Bone marrow (tissue), 2 donors: Measurements from ENCODE around the gene SORT1.

Experiments
- DNase-seq, 2 donors: peaks; one replicate each; lab custom pipeline; 2025; lab: John Stamatoyannopoulos, UW

SORT1 gene

DNA sequence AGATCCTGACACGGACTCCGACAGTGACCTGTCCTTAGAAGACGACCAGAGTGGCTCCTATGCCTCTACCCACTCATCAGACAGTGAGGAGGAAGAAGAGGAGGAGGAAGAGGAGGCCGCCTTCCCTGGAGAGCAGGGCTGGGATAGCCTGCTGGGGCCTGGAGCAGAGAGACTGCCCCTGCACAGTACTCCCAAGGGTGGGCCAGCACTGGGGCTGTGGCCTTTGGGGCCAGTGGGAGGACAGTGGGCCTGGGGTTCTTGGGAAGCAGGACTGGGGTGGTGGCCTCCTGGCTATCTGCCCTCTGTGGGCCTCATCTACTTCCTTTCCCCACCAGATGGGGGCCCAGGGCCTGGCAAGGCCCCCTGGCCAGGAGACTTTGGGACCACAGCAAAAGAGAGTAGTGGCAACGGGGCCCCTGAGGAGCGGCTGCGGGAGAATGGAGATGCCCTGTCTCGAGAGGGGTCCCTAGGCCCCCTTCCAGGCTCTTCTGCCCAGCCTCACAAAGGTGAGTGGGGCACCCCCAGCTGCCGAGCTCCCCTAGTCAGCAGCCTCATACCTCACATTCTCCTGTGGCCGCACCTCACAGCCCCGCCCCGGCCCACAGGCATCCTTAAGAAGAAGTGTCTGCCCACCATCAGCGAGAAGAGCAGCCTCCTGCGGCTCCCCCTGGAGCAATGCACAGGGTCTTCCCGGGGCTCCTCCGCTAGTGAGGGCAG, 124.7 kb downstream of the SORT1 start:
- DNase-seq, result no peak

- DNase-seq, result no peak
Measured at GRCh38 chr1:109272021-109272799, 125.5 kb downstream of the SORT1 start.

DNA sequence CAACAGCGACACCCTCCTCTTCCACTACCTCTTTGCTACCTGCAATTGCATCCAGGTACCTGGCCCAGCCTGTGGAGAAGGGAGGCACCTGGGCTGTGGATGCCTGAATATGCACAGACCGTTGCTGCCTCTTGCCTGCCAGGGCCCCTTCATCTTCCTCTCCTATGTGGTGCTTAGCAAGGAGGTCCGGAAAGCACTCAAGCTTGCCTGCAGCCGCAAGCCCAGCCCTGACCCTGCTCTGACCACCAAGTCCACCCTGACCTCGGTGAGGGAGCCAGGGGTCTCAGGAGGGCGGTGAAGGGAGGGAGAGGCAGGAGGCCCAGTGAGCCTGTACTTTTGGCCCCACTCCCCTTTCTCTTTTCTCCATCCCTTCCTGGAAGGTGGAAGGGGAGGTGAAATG, 126.3 kb downstream of the SORT1 start:
- no peak for DNase-seq

GRCh38 chr1:109270623-109271317, 126.9 kb downstream of the SORT1 start:
- DNase-seq, result no peak

GRCh38 chr1:109269981-109270622, 127.6 kb downstream of the SORT1 start:
- DNase-seq, result no peak

GRCh38 chr1:109269212-109269980, 128.3 kb downstream of the SORT1 start:
- no peak for DNase-seq

DNA sequence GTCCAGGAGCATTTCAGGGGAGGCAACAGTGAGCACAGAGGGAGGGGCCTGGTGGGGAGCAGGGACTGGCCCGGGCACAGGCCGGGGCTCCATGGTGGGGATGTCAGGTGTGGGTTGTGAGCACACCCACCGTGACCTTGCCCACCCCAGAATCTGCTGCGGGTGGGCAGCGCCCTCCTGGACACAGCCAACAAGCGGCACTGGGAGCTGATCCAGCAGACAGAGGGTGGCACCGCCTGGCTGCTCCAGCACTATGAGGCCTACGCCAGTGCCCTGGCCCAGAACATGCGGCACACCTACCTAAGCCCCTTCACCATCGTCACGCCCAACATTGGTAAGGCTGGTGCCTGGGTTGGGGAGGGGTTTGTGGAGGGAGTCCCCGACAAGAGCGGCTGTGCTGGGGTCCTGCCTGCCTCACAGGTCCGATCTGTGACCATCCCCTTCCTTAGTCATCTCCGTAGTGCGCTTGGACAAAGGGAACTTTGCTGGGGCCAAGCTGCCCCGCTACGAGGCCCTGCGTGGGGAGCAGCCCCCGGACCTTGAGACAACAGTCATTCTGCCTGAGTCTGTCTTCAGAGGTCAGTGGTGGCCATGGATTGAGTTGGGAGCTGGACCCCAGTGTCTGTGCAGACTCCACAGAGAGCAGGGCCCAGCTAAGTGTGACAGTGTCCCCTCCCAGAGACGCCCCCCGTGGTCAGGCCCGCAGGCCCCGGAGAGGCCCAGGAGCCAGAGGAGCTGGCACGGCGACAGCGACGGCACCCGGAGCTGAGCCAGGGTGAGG, 129.1 kb downstream of the SORT1 start:
- DNase-seq, result no peak

DNA sequence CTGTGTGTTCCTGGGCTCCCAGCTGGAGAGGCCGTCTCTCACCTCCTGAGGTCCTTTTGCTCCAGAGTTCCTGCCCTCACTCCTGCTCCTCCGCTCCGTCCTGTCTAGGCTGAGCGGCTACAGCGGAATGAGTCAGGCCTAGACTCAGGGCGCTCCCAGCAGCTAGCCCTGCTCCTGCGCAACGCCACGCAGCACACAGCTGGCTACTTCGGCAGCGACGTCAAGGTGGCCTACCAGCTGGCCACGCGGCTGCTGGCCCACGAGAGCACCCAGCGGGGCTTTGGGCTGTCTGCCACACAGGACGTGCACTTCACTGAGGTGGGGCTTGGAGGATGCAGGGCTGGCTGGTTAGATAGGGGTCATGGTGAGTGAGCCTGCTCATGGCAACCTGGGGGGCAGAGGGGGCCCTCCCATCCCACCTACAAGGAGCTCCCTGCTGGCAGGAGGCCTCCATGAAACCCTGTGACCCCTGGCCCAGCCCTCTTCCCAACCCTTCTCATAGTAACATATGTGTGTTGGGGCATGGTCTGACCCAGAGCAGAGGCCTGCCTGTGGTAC, 129.9 kb downstream of the SORT1 start:
- no peak for DNase-seq

DNA sequence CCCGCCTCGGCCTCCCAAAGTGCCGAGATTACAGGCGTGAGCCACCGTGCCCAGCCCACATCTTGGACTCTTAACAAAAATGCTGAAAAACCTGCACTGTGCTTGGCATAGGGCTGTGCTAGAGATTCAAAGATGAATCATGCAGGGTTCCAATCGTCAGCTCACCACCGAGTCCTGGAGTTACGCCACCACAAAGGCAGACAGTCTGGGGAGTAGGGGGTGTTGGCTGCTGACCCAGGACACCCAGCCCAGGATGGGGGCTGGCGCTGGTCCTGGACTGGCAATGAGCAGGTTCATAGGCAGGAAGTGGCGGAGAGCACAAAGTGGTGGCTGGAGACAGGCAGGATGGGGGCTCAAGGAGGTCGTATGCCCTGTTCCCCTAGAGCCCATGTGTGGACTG, 130.8 kb downstream of the SORT1 start:
- DNase-seq, result no peak

GRCh38 chr1:109265741-109266330, 131.9 kb downstream of the SORT1 start:
- no peak for DNase-seq

DNA sequence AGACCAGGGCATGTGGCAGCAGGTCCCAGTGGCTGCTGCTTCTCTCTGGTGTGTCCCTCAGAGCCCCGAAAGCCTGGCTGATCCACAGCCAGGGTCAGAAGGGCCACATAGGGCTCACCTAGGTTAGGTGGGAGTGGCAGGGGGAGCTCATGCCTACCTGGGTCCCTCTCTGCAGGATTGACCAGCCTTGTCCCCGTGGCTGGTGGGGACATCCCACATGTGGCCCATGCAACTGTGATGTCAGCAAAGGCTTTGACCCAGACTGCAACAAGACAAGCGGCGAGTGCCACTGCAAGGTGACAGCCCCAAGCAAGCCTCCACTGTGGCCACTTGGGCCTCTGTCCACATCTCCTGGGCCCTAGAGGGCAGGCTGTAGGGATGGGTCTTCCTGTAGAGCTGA, 132.7 kb downstream of the SORT1 start:
- no peak for DNase-seq

GRCh38 chr1:109264379-109264755, 133.4 kb downstream of the SORT1 start:
- no peak for DNase-seq

- peak; percentile 30 to 36 for DNase-seq
Measured at GRCh38 chr1:109263597-109264378, 133.9 kb downstream of the SORT1 start.

GRCh38 chr1:109263234-109263596, 134.5 kb downstream of the SORT1 start:
- no peak for DNase-seq

DNA sequence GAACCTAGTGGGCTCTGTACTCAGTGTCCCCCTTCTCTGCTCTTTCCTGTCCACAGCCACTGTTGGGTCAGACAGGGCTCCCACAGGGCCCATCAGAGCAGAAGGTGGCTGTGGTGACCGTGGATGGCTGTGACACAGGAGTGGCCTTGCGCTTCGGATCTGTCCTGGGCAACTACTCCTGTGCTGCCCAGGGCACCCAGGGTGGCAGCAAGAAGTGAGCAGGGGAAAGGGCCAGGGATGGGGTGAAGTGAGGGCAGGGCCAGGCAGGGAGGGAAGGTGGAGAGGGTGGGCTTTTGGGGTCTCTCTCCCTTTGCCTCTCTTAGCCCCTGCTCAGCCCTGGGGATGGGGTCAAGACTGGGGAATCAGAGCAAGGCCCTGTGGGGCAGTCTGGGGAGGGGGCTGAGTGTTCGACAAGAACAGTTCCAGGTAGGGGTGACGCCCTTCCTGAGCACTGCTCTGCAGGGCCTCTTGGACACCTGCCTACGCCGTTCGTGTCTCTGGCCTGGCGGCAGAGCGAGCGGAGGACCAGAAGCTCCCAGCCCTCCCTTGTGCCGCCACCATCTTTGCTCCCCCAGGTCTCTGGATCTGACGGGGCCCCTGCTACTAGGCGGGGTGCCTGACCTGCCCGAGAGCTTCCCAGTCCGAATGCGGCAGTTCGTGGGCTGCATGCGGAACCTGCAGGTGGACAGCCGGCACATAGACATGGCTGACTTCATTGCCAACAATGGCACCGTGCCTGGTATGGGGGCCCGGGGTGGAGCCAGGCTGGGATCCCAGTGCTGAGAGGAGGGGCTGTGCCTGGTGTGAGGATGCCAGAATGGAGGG, 135.3 kb downstream of the SORT1 start:
- no peak for DNase-seq

- DNase-seq, result no peak
Measured at GRCh38 chr1:109261578-109261977, 136.1 kb downstream of the SORT1 start.

- no peak for DNase-seq
Measured at GRCh38 chr1:109261006-109261405, 136.7 kb downstream of the SORT1 start.
